Measurements from ENCODE around the gene ITGA8. TPM values are rescaled to one million over a fixed set of nuclear protein-coding genes. Genes with fewer than 3 reads are reported as not detected.

The ITGA8 gene
- total RNA-seq, 1 experiment from 2014 or later, result 0.06 TPM

- no peak for DNase-seq (ENCODE audit: low read depth)
These were observed 16.0 kb upstream of the ITGA8 start for GRCh38 chr10:15735763-15736162.

GRCh38 chr10:15730341-15730740 is 10.6 kb upstream of the ITGA8 start:
- DNase-seq (ENCODE audit: low read depth), result no peak

GRCh38 chr10:15729890-15730289 is 10.2 kb upstream of the ITGA8 start:
- no peak for DNase-seq (ENCODE audit: low read depth)

GRCh38 chr10:15726042-15726441 is 6.3 kb upstream of the ITGA8 start:
- no peak for DNase-seq (ENCODE audit: low read depth)

DNA sequence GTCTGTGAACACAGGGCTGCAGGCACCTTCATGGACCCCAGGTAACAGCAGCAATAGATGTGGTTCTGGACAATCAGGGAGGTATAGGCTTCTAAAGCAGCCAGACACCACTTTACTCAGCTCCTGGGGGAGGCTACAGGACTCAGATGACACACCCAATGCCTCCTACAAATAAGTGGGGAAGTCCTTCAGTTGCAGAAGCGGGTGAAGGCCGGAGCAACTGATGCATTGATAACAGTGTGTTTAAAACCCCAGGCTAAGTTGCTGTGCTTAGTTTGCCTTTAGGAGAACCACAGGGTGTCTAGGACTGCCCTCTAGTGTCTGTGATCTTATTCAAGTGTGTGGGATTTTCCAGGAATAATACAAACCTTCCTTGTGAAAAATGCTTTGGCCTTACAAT is 5.9 kb upstream of the ITGA8 start:
- DNase-seq (ENCODE audit: low read depth), result peak; percentile 28

DNA sequence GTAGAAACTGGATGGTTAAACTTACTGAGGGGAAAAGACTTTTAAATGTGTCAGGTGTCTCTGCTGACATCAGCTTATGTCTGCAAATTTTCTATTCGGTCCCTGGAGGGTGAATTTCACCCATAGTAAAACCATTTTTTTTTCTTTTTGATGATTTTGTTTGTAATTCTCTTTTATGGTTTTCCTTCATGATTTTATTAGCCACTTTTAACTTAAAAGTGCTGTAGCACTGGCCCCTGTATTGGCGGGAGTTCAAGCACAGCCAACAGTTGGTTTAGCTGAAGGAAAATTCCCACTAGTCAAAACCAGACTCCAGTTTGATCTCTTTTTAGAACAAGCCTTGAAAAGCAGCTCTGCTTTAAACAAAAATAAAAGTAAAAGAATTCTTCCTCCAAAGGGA is 5.0 kb upstream of the ITGA8 start:
- no peak for DNase-seq (ENCODE audit: low read depth)

DNA sequence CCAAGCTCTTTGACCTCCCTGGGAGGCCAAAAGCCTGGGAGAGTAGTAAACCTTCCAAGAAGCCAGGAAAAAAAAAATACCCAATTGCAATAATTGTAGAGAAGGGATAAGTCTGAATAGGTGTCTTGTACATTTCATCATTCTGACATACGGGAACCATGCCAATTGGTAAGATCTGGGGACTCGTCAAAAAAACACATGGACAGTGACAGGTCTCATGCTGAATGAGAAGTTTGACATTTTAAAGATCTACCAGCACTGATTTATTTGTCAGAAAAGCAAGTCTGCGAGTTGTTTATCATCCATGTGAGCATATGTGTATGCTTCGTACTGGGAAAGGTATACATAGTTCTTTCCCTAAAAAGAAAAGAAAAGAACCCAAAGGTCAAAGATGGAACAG is 4.1 kb upstream of the ITGA8 start:
- no peak for DNase-seq (ENCODE audit: low read depth)

DNA sequence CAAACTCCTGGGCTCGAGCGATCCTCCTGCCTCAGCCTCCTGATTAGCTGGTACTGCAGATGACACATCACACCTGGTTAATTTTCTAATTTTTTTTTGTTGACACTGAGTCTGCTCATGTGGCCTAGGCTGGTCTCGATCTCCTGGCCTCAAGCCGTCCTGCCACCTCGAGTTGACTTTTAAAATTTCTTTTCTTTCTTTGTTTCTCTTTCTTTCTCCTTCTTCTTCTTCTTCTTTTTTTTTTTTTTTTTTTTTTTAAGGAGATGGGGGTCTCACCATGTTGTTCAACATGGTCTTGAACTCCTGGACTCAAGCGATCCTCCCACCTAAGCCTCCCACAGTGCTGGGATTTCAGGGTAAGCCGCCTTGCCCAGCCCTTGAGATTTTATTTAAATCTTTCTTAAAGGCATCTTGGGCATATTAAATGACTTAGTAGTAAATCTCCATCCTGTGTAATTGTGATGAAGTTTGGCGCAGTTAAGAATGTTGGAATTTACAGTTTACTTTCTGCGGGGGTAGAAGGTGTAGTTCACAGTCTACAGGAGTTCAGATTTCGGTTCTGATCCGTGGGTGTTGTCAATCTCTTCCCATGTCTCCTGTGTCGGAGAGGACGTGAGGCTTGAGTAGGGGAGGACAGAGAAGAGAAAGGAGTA is 1.0 kb upstream of the ITGA8 start:
- DNase-seq (ENCODE audit: low read depth), result no peak

GRCh38 chr10:15719049-15719898 is 448 bp downstream of the ITGA8 start:
- DNase-seq (ENCODE audit: low read depth), result no peak

- no peak for DNase-seq (ENCODE audit: low read depth)
These were observed 1.1 kb downstream of the ITGA8 start for GRCh38 chr10:15718694-15719048.

GRCh38 chr10:15715619-15716227 is 4.0 kb downstream of the ITGA8 start:
- peak; percentile 10 for DNase-seq (ENCODE audit: low read depth)

GRCh38 chr10:15714847-15715246 is 4.9 kb downstream of the ITGA8 start:
- DNase-seq (ENCODE audit: low read depth), result no peak

GRCh38 chr10:15712883-15713282 is 6.8 kb downstream of the ITGA8 start:
- DNase-seq (ENCODE audit: low read depth), result no peak

DNA sequence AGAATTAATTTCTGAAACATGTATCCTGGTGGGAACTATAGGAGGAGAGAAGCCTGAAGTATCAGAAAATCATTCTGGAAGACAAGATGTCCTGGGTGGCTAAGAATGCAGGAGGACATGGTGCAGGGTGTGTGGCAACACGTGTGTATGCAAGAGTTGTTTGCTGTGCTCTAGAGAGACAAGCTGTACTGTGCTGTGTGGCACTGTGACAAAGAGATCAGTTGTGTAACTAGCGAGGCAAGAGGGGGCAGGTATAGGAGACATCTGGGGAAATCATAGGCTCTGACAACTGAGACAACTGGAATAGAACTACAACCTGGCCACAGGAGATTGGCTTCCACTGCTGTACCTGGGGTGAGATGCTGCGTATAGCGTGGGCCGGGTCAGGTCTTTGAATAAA is 9.3 kb downstream of the ITGA8 start:
- no peak for DNase-seq (ENCODE audit: low read depth)

GRCh38 chr10:15705298-15705697 is 14.4 kb downstream of the ITGA8 start:
- DNase-seq (ENCODE audit: low read depth), result no peak

GRCh38 chr10:15704581-15704968 is 15.1 kb downstream of the ITGA8 start:
- DNase-seq (ENCODE audit: low read depth), result peak; percentile 8

GRCh38 chr10:15703944-15704580 is 15.7 kb downstream of the ITGA8 start:
- DNase-seq (ENCODE audit: low read depth), result no peak

- DNase-seq (ENCODE audit: low read depth), result no peak
These were observed 16.4 kb downstream of the ITGA8 start for GRCh38 chr10:15703151-15703880.

DNA sequence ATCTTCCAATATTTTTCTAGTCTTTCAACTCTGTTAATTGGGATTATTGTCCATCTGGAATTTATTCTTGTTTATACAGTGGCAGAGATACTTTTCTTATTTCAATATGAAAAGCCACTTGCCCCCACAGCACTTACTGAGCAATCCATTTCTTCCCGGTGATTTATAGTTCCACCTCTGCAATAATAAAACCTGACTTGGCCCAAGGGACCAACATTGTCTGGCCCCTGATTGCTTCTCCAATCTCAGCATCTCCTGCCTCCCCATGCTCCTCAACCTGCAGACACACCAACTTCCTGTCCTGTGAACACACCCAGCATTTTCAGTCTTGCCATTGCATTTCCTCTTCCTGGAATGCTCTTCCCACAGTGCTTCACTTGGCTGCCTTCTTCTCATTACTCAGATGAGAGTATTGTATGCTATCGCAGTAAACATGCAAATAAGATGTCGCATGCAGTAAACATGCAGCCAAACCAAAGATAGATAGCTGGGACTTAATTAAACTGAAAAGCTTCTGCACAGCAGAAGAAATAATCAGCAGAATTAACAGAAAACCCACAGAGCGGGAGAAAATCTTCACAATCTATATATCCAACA is 19.5 kb downstream of the ITGA8 start:
- DNase-seq (ENCODE audit: low read depth), result no peak

- DNase-seq (ENCODE audit: low read depth), result no peak
These were observed 23.9 kb downstream of the ITGA8 start for GRCh38 chr10:15695852-15696251.

GRCh38 chr10:15690031-15690430 is 29.7 kb downstream of the ITGA8 start:
- no peak for DNase-seq (ENCODE audit: low read depth)

Data from Daoy (cell line).